ENCODE results near the gene ITPK1.

Gene ITPK1

GRCh38 chr14:92922883-92923743, 192.6 kb downstream of the ITPK1 start, which contains the start of gene CHGA:
CHGA (plus strand) TSS chr14:92923150; CDS start chr14:92923360, 210 bp downstream.
- FAIRE-seq (no peak), DNase-seq (ENCODE audit: insufficient read length, low spot score) (peak; percentile 97)
- TF ChIP-seq CTCF (IDR thresholded peaks at IDR 0.05; ENCODE audit: insufficient read depth, missing control alignments) = no peak

- no peak for TF ChIP-seq CTCF (IDR thresholded peaks at IDR 0.05; ENCODE audit: insufficient read depth, missing control alignments)
- DNase-seq (ENCODE audit: insufficient read length, low spot score) = no peak
- no peak for FAIRE-seq
These were observed 193.5 kb downstream of the ITPK1 start for GRCh38 chr14:92922155-92922735.

GRCh38 chr14:92920001-92920400, 195.7 kb downstream of the ITPK1 start:
- no peak for TF ChIP-seq CTCF (IDR thresholded peaks at IDR 0.05; ENCODE audit: insufficient read depth, missing control alignments)
- FAIRE-seq (no peak), DNase-seq (ENCODE audit: insufficient read length, low spot score) (no peak)

GRCh38 chr14:92917956-92918355, 197.8 kb downstream of the ITPK1 start:
- no peak for DNase-seq (ENCODE audit: insufficient read length, low spot score)
- no peak for TF ChIP-seq CTCF (IDR thresholded peaks at IDR 0.05; ENCODE audit: insufficient read depth, missing control alignments)
- FAIRE-seq = no peak

- no peak for FAIRE-seq
- TF ChIP-seq CTCF (IDR thresholded peaks at IDR 0.05; ENCODE audit: insufficient read depth, missing control alignments) = no peak
- peak; percentile 64 for DNase-seq (ENCODE audit: insufficient read length, low spot score)
These were observed 198.4 kb downstream of the ITPK1 start for GRCh38 chr14:92917041-92917940.

- TF ChIP-seq CTCF (IDR thresholded peaks at IDR 0.05; ENCODE audit: insufficient read depth, missing control alignments) = no peak
- FAIRE-seq = no peak
- no peak for DNase-seq (ENCODE audit: insufficient read length, low spot score)
These were observed 199.5 kb downstream of the ITPK1 start for GRCh38 chr14:92916201-92916600.

All from D721Med (cell line).